OCI-LY1 (cell line): ENCODE data around the gene HDLBP.

Experiments used
- H2AFZ ChIP-seq: fragments of 200-600 bp; sonication (generic), shearing (Covaris generic); 2 replicates; pipeline ENCODE4 v1.6.0; 2014; ENCODE audit warnings: antibody characterized with exemption, mild to moderate bottlenecking, low read length
- H3F3A ChIP-seq: fragments of 200-600 bp; sonication (generic), shearing (Covaris generic); 2 replicates; pipeline ENCODE4 v1.6.0; 2014; ENCODE audit warnings: mild to moderate bottlenecking, antibody characterized with exemption, low read length, moderate library complexity; ENCODE audit not compliant: insufficient read depth
- H3K27ac ChIP-seq: fragments of 200-600 bp; sonication (generic); 2 replicates; pipeline ENCODE4 v1.5.1; 2014; ENCODE audit warnings: low read length, mixed run types, mild to moderate bottlenecking, low read depth; ENCODE audit not compliant: poor library complexity, severe bottlenecking
- H3K27me3 ChIP-seq: fragments of 200-600 bp; sonication (generic); 2 replicates; pipeline ENCODE4 v1.6.0; 2014; ENCODE audit warnings: antibody characterized with exemption, mild to moderate bottlenecking, low read length, moderate library complexity; ENCODE audit not compliant: insufficient read depth
- H3K36me3 ChIP-seq: fragments of 200-600 bp; sonication (generic); 2 replicates; pipeline ENCODE4 v1.6.1; 2014; ENCODE audit warnings: mild to moderate bottlenecking, antibody characterized with exemption, low read length, moderate library complexity, mixed read lengths; ENCODE audit not compliant: insufficient read depth
- H3K4me1 ChIP-seq: fragments of 200-600 bp; sonication (generic); 2 replicates; pipeline ENCODE4 v1.5.1; 2014; ENCODE audit warnings: mild to moderate bottlenecking, low read length, moderate library complexity; ENCODE audit not compliant: insufficient read depth, severe bottlenecking
- H3K4me2 ChIP-seq: fragments of 200-600 bp; sonication (generic), shearing (Covaris generic); 2 replicates; pipeline ENCODE4 v1.6.1; 2014; ENCODE audit warnings: low read length
- H3K4me3 ChIP-seq: fragments of 200-600 bp; sonication (generic); 2 replicates; pipeline ENCODE4 v1.5.1; 2014; ENCODE audit warnings: low read length, low read depth, mild to moderate bottlenecking, mixed read lengths; ENCODE audit not compliant: poor library complexity, severe bottlenecking
- H3K79me2 ChIP-seq: fragments of 200-600 bp; shearing (Covaris generic); 2 replicates; pipeline ENCODE4 v1.6.1; 2016; ENCODE audit warnings: mixed run types, low read length, mixed read lengths; ENCODE audit not compliant: insufficient read depth
- H3K9ac ChIP-seq: fragments of 200-600 bp; sonication (generic), shearing (Covaris generic); 2 replicates; pipeline ENCODE4 v1.6.1; 2014; ENCODE audit warnings: mild to moderate bottlenecking, low read length, mixed read lengths
- H3K9me2 ChIP-seq: fragments of 200-600 bp; sonication (generic), shearing (Covaris generic); 2 replicates; pipeline ENCODE4 v1.6.1; 2014; ENCODE audit warnings: low read depth, mild to moderate bottlenecking, low read length, mixed read lengths
- H3K9me3 ChIP-seq: fragments of 200-600 bp; shearing (Covaris generic); 2 replicates; pipeline ENCODE4 v1.6.1; 2014; ENCODE audit warnings: low read length, mixed read lengths
- H4K20me1 ChIP-seq: fragments of 200-600 bp; sonication (generic), shearing (Covaris generic); 2 replicates; pipeline ENCODE4 v1.6.0; 2016; ENCODE audit warnings: mild to moderate bottlenecking, low read length; ENCODE audit not compliant: insufficient read depth
- CTCF ChIP-seq: fragments of 200-600 bp; sonication (generic), shearing (Covaris generic); IDR thresholded peaks from 2 replicates; pipeline ENCODE4 v1.5.1; 2017; ENCODE audit warnings: mild to moderate bottlenecking, antibody characterized with exemption, low read length, moderate library complexity, mixed read lengths
- EZH2 ChIP-seq: fragments of 200-600 bp; sonication (generic), shearing (Covaris generic); IDR thresholded peaks from 2 replicates; pipeline ENCODE4 v1.8.0; 2017; ENCODE audit warnings: borderline replicate concordance, mixed run types, mild to moderate bottlenecking, antibody characterized with exemption, low read length, moderate library complexity, mixed read lengths

The HDLBP gene

GRCh38 chr2:241216211-241216761 is 99.2 kb downstream of the HDLBP start:
- no peak for TF ChIP-seq CTCF
- no peak for TF ChIP-seq EZH2
- no peaks in the 10 kb centered on the region for H4K20me1 ChIP-seq
- H2AFZ ChIP-seq, result no peak overlapping the region
- no peaks in the 10 kb centered on the region for H3K36me3 ChIP-seq
- H3K27me3 ChIP-seq, result peaks cover 3% of the 10 kb centered on the region; the same call in 1 of the 2 replicates
- 0 out of 2 replicates have a peak, but pooled peaks cover 4% of the 10 kb centered on the region for H3F3A ChIP-seq
- H3K9me2 ChIP-seq, result no peaks in the 10 kb centered on the region
- H3K4me2 ChIP-seq, result no peak overlapping the region
- no peak overlapping the region for H3K9ac ChIP-seq
- H3K9me3 ChIP-seq, result 0 out of 2 replicates have a peak, but pooled peaks cover 3% of the 10 kb centered on the region
- no peak overlapping the region for H3K27ac ChIP-seq
- H3K4me3 ChIP-seq, result no peak overlapping the region
- H3K79me2 ChIP-seq, result no peaks in the 10 kb centered on the region
- H3K4me1 ChIP-seq, result peaks cover 17% of the 10 kb centered on the region

- Histone ChIP-seq H3F3A (0 out of 2 replicates have a peak, but pooled peaks cover 4% of the 10 kb centered on the region), H3K9me3 (0 out of 2 replicates have a peak, but pooled peaks cover 3% of the 10 kb centered on the region), H3K4me3 (no peak overlapping the region), H3K27ac (no peak overlapping the region), H3K9ac (no peak overlapping the region), H3K9me2 (no peaks in the 10 kb centered on the region), H2AFZ (no peak overlapping the region), H3K27me3 (peaks cover 3% of the 10 kb centered on the region; the same call in 1 of the 2 replicates), H3K36me3 (no peaks in the 10 kb centered on the region), H3K4me2 (no peak overlapping the region), H4K20me1 (no peaks in the 10 kb centered on the region), H3K79me2 (no peaks in the 10 kb centered on the region), H3K4me1 (peaks cover 17% of the 10 kb centered on the region)
- TF ChIP-seq CTCF, result no peak
- TF ChIP-seq EZH2, result no peak
Observed at GRCh38 chr2:241215421-241215820, 100.1 kb downstream of the HDLBP start.

GRCh38 chr2:241214766-241215165 is 100.7 kb downstream of the HDLBP start:
- Histone ChIP-seq H3K9ac (no peak overlapping the region), H3K79me2 (no peaks in the 10 kb centered on the region), H3F3A (0 out of 2 replicates have a peak, but pooled peaks cover 4% of the 10 kb centered on the region), H4K20me1 (no peaks in the 10 kb centered on the region), H3K27ac (no peak overlapping the region), H3K4me3 (no peak overlapping the region), H3K9me3 (0 out of 2 replicates have a peak, but pooled peaks cover under 1% of the 10 kb centered on the region), H3K4me2 (no peak overlapping the region), H3K36me3 (no peaks in the 10 kb centered on the region), H3K27me3 (peaks cover 3% of the 10 kb centered on the region; the same call in 1 of the 2 replicates), H3K9me2 (no peaks in the 10 kb centered on the region), H3K4me1 (peaks cover 17% of the 10 kb centered on the region), H2AFZ (no peak overlapping the region)
- TF ChIP-seq CTCF, result no peak
